Karpas-422 (cell line): Measurements from ENCODE around the gene SMAD6. TPM values are rescaled to one million over a fixed set of nuclear protein-coding genes. Genes with fewer than 3 reads are reported as not detected.

Experiments used
- DNase-seq: peaks from one replicate; pipeline ENCODE4 v3.0.0-alpha.2; 2015
- H2AFZ ChIP-seq: fragments of 200-600 bp; sonication (generic); 2 replicates; pipeline ENCODE4 v1.6.1; 2014; ENCODE audit warnings: antibody characterized with exemption, low read length, mixed read lengths
- H3K27ac ChIP-seq: fragments of 200-600 bp; sonication (generic); 2 replicates; pipeline ENCODE4 v1.5.1; 2014; ENCODE audit warnings: mild to moderate bottlenecking, low read length, moderate library complexity
- H3K27me3 ChIP-seq: fragments of 200-600 bp; sonication (generic); 2 replicates; pipeline ENCODE4 v1.6.1; 2014; ENCODE audit warnings: low read length, mixed read lengths
- H3K36me3 ChIP-seq: fragments of 200-600 bp; sonication (generic); 2 replicates; pipeline ENCODE4 v1.6.1; 2014; ENCODE audit warnings: low read length, mixed read lengths; ENCODE audit not compliant: insufficient read depth
- H3K4me1 ChIP-seq: fragments of 200-600 bp; sonication (generic); 2 replicates; pipeline ENCODE4 v1.6.1; 2014; ENCODE audit warnings: mild to moderate bottlenecking, low read length, mixed read lengths
- H3K4me2 ChIP-seq: fragments of 200-600 bp; sonication (generic); 2 replicates; pipeline ENCODE4 v1.6.1; 2014; ENCODE audit warnings: low read length, low read depth, mild to moderate bottlenecking; ENCODE audit not compliant: poor library complexity, severe bottlenecking
- H3K4me3 ChIP-seq: fragments of 200-600 bp; sonication (generic); 2 replicates; pipeline ENCODE4 v1.5.1; 2014; ENCODE audit warnings: mild to moderate bottlenecking, antibody characterized with exemption, low read length, mixed read lengths
- H3K79me2 ChIP-seq: fragments of 200-600 bp; sonication (generic); 2 replicates; pipeline ENCODE4 v1.6.1; 2014; ENCODE audit warnings: mild to moderate bottlenecking, low read length, mixed read lengths
- H3K9ac ChIP-seq: fragments of 200-600 bp; sonication (generic); 2 replicates; pipeline ENCODE4 v1.6.0; 2014; ENCODE audit warnings: low read length
- H3K9me2 ChIP-seq: fragments of 200-600 bp; sonication (generic), shearing (Covaris generic); replicated peaks from 2 replicates; pipeline ENCODE4 v1.6.0; 2014; ENCODE audit warnings: mild to moderate bottlenecking, low read length, moderate library complexity; ENCODE audit not compliant: insufficient read depth
- H3K9me3 ChIP-seq: fragments of 300-700, 200-600 bp; sonication (generic); 2 replicates; pipeline ENCODE4 v1.6.1; 2014; ENCODE audit warnings: low read length, mixed read lengths
- H4K20me1 ChIP-seq: fragments of 200-600 bp; sonication (generic); 2 replicates; pipeline ENCODE4 v1.6.1; 2014; ENCODE audit warnings: mild to moderate bottlenecking, antibody characterized with exemption, low read length, low read depth; ENCODE audit not compliant: insufficient read depth
- total RNA-seq: library from RNA; depleted of rRNA; stranded (reverse); fragments of >200 nt; shearing (Covaris generic); gene quantifications from 2 replicates; pipeline ENCODE4 v1.2.3, GENCODE V29; 2014; ENCODE audit warnings: low replicate concordance

SMAD6 gene
- total RNA-seq, 1 experiment from 2014 or later, result 0.89 TPM

DNA sequence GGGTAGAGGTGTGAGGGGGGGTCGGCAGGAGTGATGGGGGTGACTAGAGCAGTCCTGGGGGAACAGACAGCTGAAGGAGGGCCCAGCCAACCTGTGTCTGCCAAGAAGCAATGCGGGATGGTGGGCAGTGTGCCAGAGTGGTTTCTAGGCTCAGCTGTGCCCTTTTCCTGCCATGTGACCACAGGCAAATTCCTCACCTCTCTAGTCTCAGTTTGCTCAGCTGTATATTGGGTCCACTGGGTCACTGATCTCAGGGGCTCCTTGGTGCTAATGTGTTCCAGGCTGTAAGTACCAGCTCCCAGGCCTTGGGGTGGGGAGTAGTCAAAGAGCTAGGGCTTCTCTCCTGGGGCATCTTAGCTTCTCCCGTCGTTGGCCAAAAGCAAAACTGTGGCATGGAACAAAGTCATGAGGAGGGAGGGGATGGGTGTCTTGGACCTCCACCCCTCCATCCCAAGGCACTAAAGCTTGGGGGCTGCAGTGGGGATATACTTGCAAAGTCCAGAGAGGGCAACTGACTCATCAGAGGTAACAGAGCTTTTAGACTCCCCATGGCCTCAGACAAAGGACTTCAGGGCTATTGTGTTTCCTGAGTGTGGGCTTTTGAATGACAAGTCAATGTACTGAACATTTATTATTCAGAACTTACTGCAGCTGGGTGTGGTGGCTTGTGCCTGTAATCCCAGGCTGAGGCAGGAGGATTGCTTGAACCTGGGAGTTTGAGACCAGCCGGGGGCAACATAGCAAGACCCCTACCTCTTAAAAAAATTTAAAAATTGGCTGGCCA, 20.9 kb downstream of the SMAD6 start:
- Histone ChIP-seq H3K4me1 (no peaks in the 10 kb centered on the region), H2AFZ (no peak overlapping the region), H3K4me3 (no peak overlapping the region), H4K20me1 (no peaks in the 10 kb centered on the region), H3K9ac (no peak overlapping the region), H3K9me2 (no peaks in the 10 kb centered on the region), H3K79me2 (no peaks in the 10 kb centered on the region), H3K4me2 (no peak overlapping the region), H3K27ac (no peak overlapping the region), H3K27me3 (no peaks in the 10 kb centered on the region), H3K36me3 (no peaks in the 10 kb centered on the region), H3K9me3 (no peaks in the 10 kb centered on the region)
- DNase-seq, result no peak

DNA sequence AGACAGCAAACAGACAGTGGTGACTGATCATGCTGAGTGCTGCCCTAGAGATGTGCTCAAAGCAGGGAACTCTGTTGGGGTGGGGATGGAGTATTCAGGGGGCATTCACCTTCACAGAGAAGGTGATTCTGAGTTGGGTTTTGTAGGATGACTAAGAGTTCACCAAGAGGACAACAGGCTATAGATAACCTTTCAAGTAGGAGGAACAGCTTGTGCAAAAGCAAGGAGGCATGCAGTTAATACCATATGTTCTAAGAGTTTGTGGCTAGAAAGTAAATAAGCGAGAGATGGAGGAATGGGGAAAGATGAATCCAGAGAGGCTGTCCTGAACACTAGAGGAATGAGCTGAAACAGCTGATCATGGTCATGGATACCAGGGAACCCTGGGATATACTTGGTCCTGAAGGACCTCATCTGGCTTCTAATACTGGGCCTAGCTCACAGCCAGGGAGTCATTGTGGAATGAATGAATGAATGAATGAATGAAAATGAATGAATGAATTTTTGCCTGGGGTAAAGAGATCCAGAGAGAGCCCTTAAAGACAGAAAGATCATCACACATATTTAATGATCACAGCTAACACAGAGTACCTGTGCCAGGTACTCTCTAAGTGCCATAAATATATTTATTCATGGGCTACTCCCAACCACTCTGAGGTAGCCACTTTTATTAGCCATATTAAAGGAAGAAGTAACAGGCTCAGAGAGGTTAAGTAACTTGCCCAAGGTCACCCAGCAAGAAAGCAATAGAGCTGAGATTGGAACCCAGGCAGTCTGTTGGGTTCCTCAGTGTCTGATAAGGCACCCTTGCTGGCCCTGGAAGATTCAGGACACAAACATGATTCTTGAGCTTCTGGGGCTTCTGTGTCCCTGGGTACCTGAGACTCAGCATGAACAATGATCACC, 22.0 kb downstream of the SMAD6 start:
- no peak overlapping the region for H3K4me2 ChIP-seq

DNA sequence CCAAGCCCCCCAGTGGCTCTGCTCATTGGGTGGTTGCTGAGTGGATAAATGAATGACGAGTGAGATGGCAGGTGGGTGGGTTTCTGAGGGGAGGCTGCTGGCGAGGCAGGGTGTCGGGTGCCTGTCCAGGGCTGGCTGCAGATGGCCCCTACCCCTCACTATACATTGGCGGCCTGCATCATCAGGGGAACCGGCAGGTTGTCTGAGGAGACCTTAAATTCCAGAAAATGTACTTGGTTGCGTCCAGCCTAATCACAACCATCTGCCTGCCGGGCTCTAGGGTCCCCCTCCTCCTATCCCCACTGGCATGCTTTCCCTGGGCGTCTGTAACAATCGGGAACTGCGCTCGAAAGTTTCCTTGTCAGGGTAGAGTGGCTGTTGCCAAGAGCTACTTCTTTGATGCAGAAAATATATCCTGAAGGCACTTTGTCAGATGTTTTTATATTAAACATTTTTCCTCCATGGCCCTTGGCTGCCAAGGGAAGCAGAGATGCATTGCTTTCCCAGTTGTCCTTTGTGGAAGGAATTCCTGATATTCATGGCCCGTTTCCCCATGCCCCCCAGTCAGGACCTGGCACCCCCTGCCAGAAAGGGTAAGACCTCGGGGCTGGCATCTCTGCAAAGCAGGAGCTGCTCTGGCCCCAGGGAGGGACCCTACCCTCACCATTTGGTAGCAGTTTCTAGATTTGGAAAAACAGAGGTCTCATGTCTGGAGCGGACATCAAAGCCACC, 22.9 kb downstream of the SMAD6 start:
- H3K27ac ChIP-seq, result no peak overlapping the region
- H4K20me1 ChIP-seq, result no peaks in the 10 kb centered on the region
- H3K27me3 ChIP-seq, result no peaks in the 10 kb centered on the region
- no peaks in the 10 kb centered on the region for H3K9me2 ChIP-seq
- no peaks in the 10 kb centered on the region for H3K79me2 ChIP-seq
- H3K4me3 ChIP-seq, result no peak overlapping the region
- no peaks in the 10 kb centered on the region for H3K9me3 ChIP-seq
- H2AFZ ChIP-seq, result no peak overlapping the region
- H3K9ac ChIP-seq, result no peak overlapping the region
- H3K4me1 ChIP-seq, result no peaks in the 10 kb centered on the region
- no peaks in the 10 kb centered on the region for H3K36me3 ChIP-seq
- DNase-seq, result no peak
- no peak overlapping the region for H3K4me2 ChIP-seq

More for the DNA sequence above, 22.0 kb downstream of the SMAD6 start:
- Histone ChIP-seq H3K27ac (no peak overlapping the region), H3K9me2 (no peaks in the 10 kb centered on the region), H3K9ac (no peak overlapping the region), H3K27me3 (no peaks in the 10 kb centered on the region), H4K20me1 (no peaks in the 10 kb centered on the region), H3K36me3 (no peaks in the 10 kb centered on the region), H3K79me2 (no peaks in the 10 kb centered on the region), H3K9me3 (no peaks in the 10 kb centered on the region), H2AFZ (no peak overlapping the region), H3K4me3 (no peak overlapping the region), H3K4me1 (no peaks in the 10 kb centered on the region)
- DNase-seq, result no peak

DNA sequence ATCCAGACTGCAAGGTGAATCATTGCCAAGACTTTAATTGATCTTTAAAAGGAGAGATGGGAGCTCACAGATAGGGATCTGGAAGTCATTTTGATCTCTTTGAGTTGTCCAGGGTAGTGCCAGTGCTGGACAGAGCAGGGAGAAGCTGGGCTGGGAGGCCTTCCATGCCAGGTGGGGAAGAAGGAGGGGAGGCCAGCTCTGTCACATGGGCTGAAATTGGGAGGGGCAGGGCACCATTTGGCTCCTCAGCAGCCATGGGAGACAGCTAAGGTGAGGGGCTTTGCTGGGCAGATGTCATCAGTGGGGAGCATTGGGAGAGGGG, 23.4 kb downstream of the SMAD6 start:
- Histone ChIP-seq H4K20me1 (no peaks in the 10 kb centered on the region), H3K9ac (no peak overlapping the region), H3K4me3 (no peak overlapping the region), H2AFZ (no peak overlapping the region), H3K79me2 (no peaks in the 10 kb centered on the region), H3K4me2 (no peak overlapping the region), H3K27me3 (no peaks in the 10 kb centered on the region), H3K9me2 (no peaks in the 10 kb centered on the region), H3K36me3 (no peaks in the 10 kb centered on the region), H3K27ac (no peak overlapping the region), H3K4me1 (no peaks in the 10 kb centered on the region), H3K9me3 (no peaks in the 10 kb centered on the region)
- no peak for DNase-seq

DNA sequence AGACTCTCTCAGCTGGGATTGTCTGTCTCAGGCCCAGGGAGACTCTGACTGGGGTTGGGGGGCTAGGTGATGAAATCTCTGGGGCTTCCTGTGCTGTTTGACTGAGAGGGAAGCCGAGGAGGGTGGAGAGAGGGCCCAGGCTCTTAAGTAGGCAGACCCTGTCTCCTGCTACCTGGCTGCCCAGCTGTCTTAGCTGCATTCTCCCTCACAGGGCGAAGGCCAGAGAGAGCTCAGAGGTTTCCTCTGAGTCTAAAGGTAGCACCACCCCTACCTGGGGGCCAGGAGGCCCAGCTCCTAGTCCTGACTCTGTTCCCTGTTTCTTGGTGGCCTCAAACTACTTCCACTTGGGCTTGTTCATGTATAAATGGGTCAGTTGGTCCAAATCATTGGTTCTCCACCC, 24.4 kb downstream of the SMAD6 start:
- Histone ChIP-seq H3K9ac (no peak overlapping the region), H3K4me3 (no peak overlapping the region), H3K27me3 (no peaks in the 10 kb centered on the region), H2AFZ (no peak overlapping the region), H3K9me3 (no peaks in the 10 kb centered on the region), H3K36me3 (no peaks in the 10 kb centered on the region), H4K20me1 (no peaks in the 10 kb centered on the region), H3K79me2 (no peaks in the 10 kb centered on the region), H3K27ac (no peak overlapping the region), H3K9me2 (no peaks in the 10 kb centered on the region), H3K4me2 (no peak overlapping the region), H3K4me1 (no peaks in the 10 kb centered on the region)
- DNase-seq, result no peak

DNA sequence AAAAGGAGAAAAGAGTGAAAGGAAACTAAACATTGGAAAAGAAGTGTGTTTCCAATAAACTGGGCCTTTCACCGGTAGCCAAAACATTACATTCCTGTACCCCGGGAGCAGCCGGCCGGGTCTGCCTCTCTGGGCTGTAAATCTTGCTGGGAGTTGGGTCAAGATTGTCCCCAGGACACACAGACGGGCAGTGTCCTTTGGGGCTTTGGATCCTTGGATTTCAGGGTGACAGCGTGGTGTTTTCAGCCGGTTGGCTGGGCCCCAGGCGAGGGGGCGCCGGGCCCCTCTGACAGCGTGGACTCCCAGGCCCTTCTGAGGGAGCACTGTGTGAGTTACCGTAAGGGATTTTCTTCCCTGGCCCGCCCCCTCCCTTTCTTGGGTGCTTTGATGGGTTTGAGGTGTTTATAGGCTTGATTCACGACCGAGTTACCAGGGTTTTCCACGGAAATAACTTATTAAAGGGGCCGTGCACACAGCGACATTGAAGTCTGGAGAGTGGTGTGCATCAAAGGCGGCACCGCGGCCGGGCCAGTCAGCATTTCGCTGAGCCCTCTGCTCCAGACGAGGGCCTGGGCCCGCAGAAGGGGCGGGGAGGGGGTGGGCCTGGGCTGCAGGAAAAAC, 27.4 kb downstream of the SMAD6 start:
- Histone ChIP-seq H3K4me1 (no peaks in the 10 kb centered on the region), H2AFZ (no peak overlapping the region), H3K79me2 (no peaks in the 10 kb centered on the region), H3K36me3 (no peaks in the 10 kb centered on the region), H4K20me1 (no peaks in the 10 kb centered on the region), H3K9me2 (no peaks in the 10 kb centered on the region), H3K27ac (no peak overlapping the region), H3K27me3 (no peaks in the 10 kb centered on the region), H3K9ac (no peak overlapping the region), H3K9me3 (no peaks in the 10 kb centered on the region), H3K4me3 (no peak overlapping the region), H3K4me2 (no peak overlapping the region)
- no peak for DNase-seq

DNA sequence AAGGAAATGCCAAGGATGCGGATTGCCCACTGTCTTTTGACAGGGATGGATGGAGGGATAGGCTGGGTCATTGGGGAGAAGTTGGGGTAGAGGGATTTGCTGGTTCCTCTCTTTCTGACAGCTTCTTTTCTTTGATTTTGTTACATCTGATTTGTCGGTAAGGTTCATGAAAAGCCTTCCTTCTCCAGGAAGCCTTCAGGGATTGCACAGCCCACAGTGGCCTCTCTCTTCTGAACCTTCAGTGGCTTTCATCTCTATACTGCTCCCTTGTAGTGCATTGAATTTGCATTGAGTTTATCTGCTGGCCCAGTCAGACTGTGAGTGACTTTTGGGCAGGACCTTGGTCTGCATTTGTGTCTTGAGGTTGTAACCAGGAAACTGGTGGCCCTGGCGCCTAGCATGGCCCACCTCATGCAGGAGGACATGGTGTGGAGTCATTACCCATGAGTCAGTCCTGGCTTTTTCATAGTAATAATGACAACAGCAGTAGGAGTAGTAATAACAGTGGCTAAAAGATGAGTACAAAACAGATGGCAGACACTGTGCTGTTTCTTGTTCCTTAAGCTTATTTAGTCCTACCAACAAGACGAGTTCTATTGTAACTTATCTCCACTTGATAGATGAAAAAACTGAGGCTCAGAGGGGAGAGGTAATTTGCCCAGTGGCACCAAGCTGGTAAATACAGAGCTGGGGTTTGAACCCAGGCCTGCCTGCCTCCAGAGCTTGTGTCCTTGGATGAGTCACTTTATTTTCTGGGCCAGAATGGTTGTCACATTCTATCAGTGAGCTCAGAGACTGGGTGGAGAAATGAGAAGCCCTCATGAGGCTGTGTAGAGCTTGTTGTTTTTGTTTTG, 28.4 kb downstream of the SMAD6 start:
- no peaks in the 10 kb centered on the region for H3K79me2 ChIP-seq
- no peaks in the 10 kb centered on the region for H3K36me3 ChIP-seq
- H3K27me3 ChIP-seq, result no peaks in the 10 kb centered on the region
- H3K9me3 ChIP-seq, result no peaks in the 10 kb centered on the region
- H3K9me2 ChIP-seq, result no peaks in the 10 kb centered on the region
- no peak overlapping the region for H2AFZ ChIP-seq
- DNase-seq, result no peak
- H4K20me1 ChIP-seq, result no peaks in the 10 kb centered on the region
- no peak overlapping the region for H3K4me3 ChIP-seq
- no peak overlapping the region for H3K27ac ChIP-seq
- no peak overlapping the region for H3K9ac ChIP-seq
- no peaks in the 10 kb centered on the region for H3K4me1 ChIP-seq
- no peak overlapping the region for H3K4me2 ChIP-seq
